ENCODE measurements around the gene COX8A. TPM values are rescaled to one million over a fixed set of nuclear protein-coding genes. Genes with fewer than 3 reads are reported as not detected.
"Not testable (repeated sequence)": the region's sequence is repeated elsewhere in the genome, so short reads cannot be mapped to it uniquely, and the experiment has no call there.

COX8A gene
- total RNA-seq, 4 donors from 2014 or later: 373 to 510 (median 455) TPM

DNA sequence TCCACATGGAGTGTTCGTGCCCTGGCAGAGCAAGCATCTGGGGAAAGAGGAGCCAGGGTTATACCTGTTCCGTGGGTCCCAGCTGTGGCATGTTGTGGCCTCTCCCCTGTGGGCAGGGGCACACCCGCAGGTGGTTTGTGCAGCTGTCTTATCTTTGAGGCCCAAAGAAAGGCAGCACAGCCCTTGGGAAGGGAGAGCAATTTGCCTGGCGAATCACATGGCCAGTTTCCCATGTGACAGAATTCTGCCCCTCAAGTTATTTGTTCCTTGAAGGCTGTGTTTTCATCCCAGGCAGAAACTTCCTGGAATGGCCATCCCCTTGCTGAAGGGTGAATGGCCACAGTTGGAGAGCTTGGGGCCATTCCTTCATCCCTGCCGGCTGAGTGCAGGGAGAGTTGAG, 16.4 kb upstream of the COX8A start:
- WGBS, 2 donors: 44 to 73% methylated on average over 3 to 5 of the region's 5 CpGs
- intact Hi-C loops (cut with DNase I; ENCODE audit: low total_unique reads): no loop called here
- DNase-seq (ENCODE audit: low spot score in 2 of 2): no peak
- H3K4me3 ChIP-seq (ENCODE audit: low read depth, poor library complexity, severe bottlenecking): no peak overlapping the region
- TF ChIP-seq, protein P1, sequence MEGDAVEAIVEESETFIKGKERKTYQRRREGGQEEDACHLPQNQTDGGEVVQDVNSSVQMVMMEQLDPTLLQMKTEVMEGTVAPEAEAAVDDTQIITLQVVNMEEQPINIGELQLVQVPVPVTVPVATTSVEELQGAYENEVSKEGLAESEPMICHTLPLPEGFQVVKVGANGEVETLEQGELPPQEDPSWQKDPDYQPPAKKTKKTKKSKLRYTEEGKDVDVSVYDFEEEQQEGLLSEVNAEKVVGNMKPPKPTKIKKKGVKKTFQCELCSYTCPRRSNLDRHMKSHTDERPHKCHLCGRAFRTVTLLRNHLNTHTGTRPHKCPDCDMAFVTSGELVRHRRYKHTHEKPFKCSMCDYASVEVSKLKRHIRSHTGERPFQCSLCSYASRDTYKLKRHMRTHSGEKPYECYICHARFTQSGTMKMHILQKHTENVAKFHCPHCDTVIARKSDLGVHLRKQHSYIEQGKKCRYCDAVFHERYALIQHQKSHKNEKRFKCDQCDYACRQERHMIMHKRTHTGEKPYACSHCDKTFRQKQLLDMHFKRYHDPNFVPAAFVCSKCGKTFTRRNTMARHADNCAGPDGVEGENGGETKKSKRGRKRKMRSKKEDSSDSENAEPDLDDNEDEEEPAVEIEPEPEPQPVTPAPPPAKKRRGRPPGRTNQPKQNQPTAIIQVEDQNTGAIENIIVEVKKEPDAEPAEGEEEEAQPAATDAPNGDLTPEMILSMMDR (IDR thresholded peaks at IDR 0.05): no peak
- no peak for TF ChIP-seq POLR2A (IDR thresholded peaks at IDR 0.05)

DNA sequence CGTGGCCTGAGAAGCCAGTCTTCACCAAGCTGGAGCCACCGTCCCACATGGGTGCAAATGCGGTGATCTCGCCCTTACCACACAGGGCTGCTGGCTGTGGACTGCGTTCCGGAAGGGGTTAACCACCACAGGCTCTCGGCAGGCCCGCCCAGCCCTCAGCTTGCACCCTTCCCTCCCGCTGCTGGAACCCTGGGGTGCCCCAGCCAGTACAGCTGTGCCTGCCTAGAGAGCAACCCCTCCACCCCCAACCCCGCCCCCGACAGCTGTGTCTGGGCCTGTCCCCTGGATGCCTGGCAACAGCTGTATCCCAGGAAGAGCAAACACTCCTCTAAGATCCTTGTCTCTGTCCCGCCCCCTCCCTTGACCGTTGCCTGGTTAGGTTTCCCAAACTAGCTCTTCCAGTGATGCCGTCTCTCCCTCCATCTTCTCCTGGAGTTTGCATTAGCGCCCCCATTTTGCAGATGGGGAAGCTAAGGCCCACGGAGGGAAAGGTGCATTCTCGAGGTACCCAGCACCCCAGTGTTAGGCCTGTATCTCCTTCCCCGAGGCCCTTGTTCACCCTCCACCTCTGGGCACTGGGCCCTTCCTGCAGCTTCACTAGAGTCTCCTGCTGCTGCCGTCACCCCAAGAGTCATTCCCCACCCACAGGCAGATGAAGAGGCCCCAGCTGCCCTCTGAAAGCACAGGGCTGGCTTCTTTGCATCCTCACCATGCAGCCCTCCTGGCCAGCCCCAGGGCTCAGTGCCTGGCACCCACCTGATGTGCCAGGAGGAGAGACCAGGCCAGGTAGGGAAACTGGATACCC, 12.6 kb upstream of the COX8A start:
- peak in 1 of 2 donors; percentile 57 for DNase-seq (ENCODE audit: low spot score in 2 of 2)
- H3K4me3 ChIP-seq (ENCODE audit: low read depth, poor library complexity, severe bottlenecking): no peak overlapping the region
- WGBS, 2 donors: 16 to 22% methylated on average over 17 to 18 of the region's 19 CpGs
- intact Hi-C loops (cut with DNase I; ENCODE audit: low total_unique reads): no loop called here
- TF ChIP-seq, protein P1 (IDR thresholded peaks at IDR 0.05): no peak
- TF ChIP-seq POLR2A (IDR thresholded peaks at IDR 0.05): no peak

DNA sequence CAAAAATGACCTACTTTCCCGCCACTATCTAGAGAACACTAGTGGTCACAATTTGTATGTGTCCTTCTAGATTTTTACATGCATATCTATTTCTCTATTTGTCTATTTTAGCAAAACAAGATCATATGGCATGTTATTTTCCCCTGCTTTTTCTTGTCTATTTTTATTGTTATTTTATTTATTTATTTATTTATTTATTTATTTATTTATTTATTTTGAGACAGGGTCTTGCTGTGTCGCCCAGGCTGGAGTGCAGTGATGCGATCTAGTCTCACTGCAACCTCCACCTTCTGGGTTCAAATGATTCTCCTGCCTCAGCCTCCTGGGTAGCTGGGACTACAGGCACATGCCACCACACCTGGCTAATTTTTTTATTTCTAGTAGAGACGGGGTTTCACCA, 10.5 kb upstream of the COX8A start:
- intact Hi-C loops (cut with DNase I; ENCODE audit: low total_unique reads); DNase-seq (ENCODE audit: low spot score in 2 of 2); H3K4me3 ChIP-seq (ENCODE audit: low read depth, poor library complexity, severe bottlenecking): not testable (repeated sequence)
- WGBS, 2 donors: 97% methylated on average over 4 of the region's 4 CpGs

DNA sequence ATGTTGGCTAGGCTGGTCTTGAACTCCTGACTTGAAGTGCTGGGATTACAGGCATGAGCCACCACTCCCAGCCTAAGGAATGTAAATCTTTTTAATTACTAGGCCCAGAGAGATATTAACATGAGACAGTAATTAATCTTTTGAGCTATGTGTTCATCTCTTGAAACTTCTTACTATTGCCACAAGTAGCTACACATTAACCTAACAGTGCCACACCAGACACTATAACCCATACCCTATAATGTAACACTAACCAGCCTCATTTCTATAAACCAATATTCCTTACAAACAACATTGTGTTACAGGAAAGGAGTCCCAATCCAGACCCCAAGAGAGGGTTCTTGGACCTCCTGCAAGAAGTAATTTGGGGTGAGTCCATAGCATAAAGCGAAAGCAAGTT, 8.0 kb upstream of the COX8A start:
- intact Hi-C loops (cut with DNase I; ENCODE audit: low total_unique reads): no loop called here
- no peak for DNase-seq (ENCODE audit: low spot score in 2 of 2)
- 90 to 100% methylated on average over 1 of the region's 1 CpG for WGBS, 2 donors
- H3K4me3 ChIP-seq (ENCODE audit: low read depth, poor library complexity, severe bottlenecking): no peak overlapping the region
- no peak for TF ChIP-seq POLR2A (IDR thresholded peaks at IDR 0.05)
- TF ChIP-seq, protein P1 (IDR thresholded peaks at IDR 0.05): no peak

DNA sequence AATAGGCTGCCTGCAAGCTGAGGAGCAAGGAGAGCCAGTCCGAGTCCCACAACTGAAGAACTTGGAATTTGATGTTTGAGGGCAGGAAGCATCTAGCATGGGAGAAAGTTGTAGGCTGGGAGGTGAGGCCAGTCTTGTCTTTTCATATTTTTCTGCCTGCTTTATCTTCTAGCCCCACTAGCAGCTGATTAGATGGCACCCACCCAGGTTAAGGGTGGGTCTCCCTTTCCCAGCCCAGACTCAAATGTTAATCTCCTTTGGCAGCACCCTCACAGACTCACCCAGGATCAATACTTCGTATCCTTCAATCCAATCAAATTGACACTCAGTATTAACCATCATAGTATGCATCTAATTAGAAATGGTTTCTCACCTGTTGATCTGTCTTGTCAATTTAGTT, 5.0 kb upstream of the COX8A start:
- no peak for TF ChIP-seq POLR2A (IDR thresholded peaks at IDR 0.05)
- TF ChIP-seq, protein P1 (IDR thresholded peaks at IDR 0.05): no peak
- H3K4me3 ChIP-seq (ENCODE audit: low read depth, poor library complexity, severe bottlenecking): no peak overlapping the region
- no peak for DNase-seq (ENCODE audit: low spot score in 2 of 2)
- WGBS, 2 donors: 88 to 93% methylated on average over 2 of the region's 2 CpGs
- intact Hi-C loops (cut with DNase I; ENCODE audit: low total_unique reads): no loop called here

DNA sequence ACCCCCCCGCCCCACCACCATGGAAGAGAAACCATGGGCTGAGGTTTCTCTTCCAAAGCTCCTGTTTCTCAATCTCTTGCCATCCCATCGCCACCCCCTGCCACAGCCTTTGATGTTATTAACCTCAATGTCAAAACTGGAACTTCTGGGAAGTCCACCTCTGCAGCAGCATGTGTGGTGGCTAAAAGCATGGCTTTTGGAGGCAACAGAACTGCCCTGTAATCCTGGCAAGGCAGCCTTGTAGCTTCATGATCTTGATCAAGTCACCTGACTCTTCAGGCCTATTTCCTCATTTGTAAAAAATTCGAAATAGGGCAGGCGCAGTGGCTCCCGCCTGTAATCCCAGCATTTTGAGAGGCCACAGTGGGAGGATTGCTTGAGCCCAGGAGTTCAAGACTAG, 3.5 kb upstream of the COX8A start:
- 79% methylated on average over 5 of the region's 5 CpGs for WGBS, 2 donors
- no peak for DNase-seq (ENCODE audit: low spot score in 2 of 2)
- intact Hi-C loops (cut with DNase I; ENCODE audit: low total_unique reads): no loop called here
- no peak overlapping the region for H3K4me3 ChIP-seq (ENCODE audit: low read depth, poor library complexity, severe bottlenecking)
- no peak for TF ChIP-seq POLR2A (IDR thresholded peaks at IDR 0.05)
- TF ChIP-seq, protein P1 (IDR thresholded peaks at IDR 0.05): no peak

DNA sequence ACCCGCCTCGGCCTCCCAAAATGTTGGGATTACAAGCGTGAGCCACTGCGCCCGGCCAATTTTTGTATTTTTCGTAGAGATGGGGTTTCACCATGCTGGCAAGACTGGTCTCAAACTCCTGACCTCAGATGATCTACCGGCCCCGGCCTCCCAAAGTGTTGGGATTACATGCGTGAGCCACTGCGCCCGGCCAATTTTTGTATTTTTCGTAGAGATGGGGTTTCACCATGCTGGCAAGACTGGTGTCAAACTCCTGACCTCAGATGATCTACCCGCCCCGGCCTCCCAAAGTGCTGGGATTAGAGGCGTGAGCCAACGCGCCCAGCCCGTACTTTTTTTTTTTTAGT, 535 bp upstream of the COX8A start:
- H3K4me3 ChIP-seq (ENCODE audit: low read depth, poor library complexity, severe bottlenecking); DNase-seq (ENCODE audit: low spot score in 2 of 2); intact Hi-C loops (cut with DNase I; ENCODE audit: low total_unique reads): not testable (repeated sequence)
- WGBS, 2 donors: 65 to 66% methylated on average over 18 of the region's 18 CpGs
